Measurements from ENCODE around the gene PRDX6.

GRCh38 chr1:173429471-173430402, 47.4 kb upstream of the PRDX6 start:
- peak; percentile 81 for TF ChIP-seq CTCF (conservative IDR thresholded peaks at IDR 0.05; ENCODE audit: low read length)
- TF ChIP-seq EZH2phosphoT487 (IDR thresholded peaks at IDR 0.05; ENCODE audit: borderline replicate concordance) = no peak

Data from Loucy (cell line).